A549 (cell line): ENCODE data around the gene C3orf22. TPM values are rescaled to one million over a fixed set of nuclear protein-coding genes. Genes with fewer than 3 reads are reported as not detected.

Source experiments
- ATAC-seq, 2 experiments: fragments of 200-7000 bp in 1 of 2; fragments of >200 bp in 1 of 2; cut with Nextera tagmentation in 1 of 2; cut with Tn5 transposase in 1 of 2; 3 replicates each; pipeline versions ENCODE4 v1.8.0 to v1.9.1; 2018 to 2020; ENCODE audit warnings: mild to moderate bottlenecking in 1 of 2, moderate library complexity in 1 of 2
- CTCF ChIA-PET: fragments of 300-600 bp; sonication (Branson Sonifier 250); formaldehyde crosslinking; extraction: SDS; loops from one replicate; lab custom pipeline; 2021; ENCODE audit warnings: antibody characterized with exemption, inconsistent platforms; lab: Yijun Ruan, JAX
- POLR2A ChIA-PET: fragments of 350-600 bp; formaldehyde crosslinking; extraction: SDS; loops from one replicate; lab custom pipeline; 2021; ENCODE audit warnings: antibody characterized with exemption, inconsistent platforms; lab: Yijun Ruan, JAX
- DNase-seq, 2 experiments: peaks; one replicate each; pipeline versions ENCODE4 v3.0.0 to v3.0.0-alpha.2; 2011 to 2016; ENCODE audit warnings: low read depth in 1 of 2, low spot score in 1 of 2
- FAIRE-seq: peaks from 2 replicates; lab custom pipeline; 2011; peaks lifted over from hg19 to GRCh38; lab: Jason Lieb, UNC
- H3K27ac ChIP-seq, 2 experiments: fragments of >200 bp; sonication (Bioruptor Twin); formaldehyde crosslinking; 3 replicates each; pipeline ENCODE4 v1.5.1; 2016 to 2017
- H3K4me1 ChIP-seq: fragments of >200 bp; sonication (Bioruptor Twin); formaldehyde crosslinking; 3 replicates; pipeline ENCODE4 v1.6.1; 2016
- H3K4me2 ChIP-seq: fragments of >200 bp; sonication (Bioruptor Twin); formaldehyde crosslinking; 3 replicates; pipeline ENCODE4 v1.6.1; 2016
- H3K4me3 ChIP-seq: fragments of >200 bp; sonication (Bioruptor Twin); formaldehyde crosslinking; 3 replicates; pipeline ENCODE4 v1.5.1; 2016
- H3K9me3 ChIP-seq: fragments of >200 bp; sonication (Bioruptor Twin); formaldehyde crosslinking; 3 replicates; pipeline ENCODE4 v1.6.1; 2016
- BHLHE40 ChIP-seq: IDR thresholded peaks from 2 replicates; pipeline ENCODE4 v1.6.1; 2012; ENCODE audit warnings: low read depth, low read length, inconsistent platforms
- CBX2 ChIP-seq: fragments of 200-600 bp; sonication (generic); IDR thresholded peaks from 2 replicates; pipeline ENCODE4 v1.6.1; 2016; ENCODE audit warnings: low read depth, mild to moderate bottlenecking, borderline replicate concordance
- CHD2 ChIP-seq: fragments of 150-350 bp; IDR thresholded peaks from 2 replicates; pipeline ENCODE4 v1.6.1; 2014; ENCODE audit warnings: low read length; ENCODE audit not compliant: partially characterized antibody
- CHD4 ChIP-seq: fragments of 200-600 bp; sonication (generic); IDR thresholded peaks from 2 replicates; pipeline ENCODE4 v1.6.1; 2016; ENCODE audit warnings: antibody characterized with exemption, mild to moderate bottlenecking, borderline replicate concordance
- EHF ChIP-seq: fragments of 250-450 bp; sonication (Bioruptor Pico); IDR thresholded peaks from 2 replicates; pipeline ENCODE4 v1.5.0; 2020; ENCODE audit warnings: mild to moderate bottlenecking
- EHMT2 ChIP-seq: fragments of 200-600 bp; sonication (generic); IDR thresholded peaks from 2 replicates; pipeline ENCODE4 v1.6.1; 2016; ENCODE audit warnings: antibody characterized with exemption, low read depth, mild to moderate bottlenecking, moderate library complexity
- FOSB ChIP-seq: fragments of 250-450 bp; sonication (Bioruptor Pico); IDR thresholded peaks from 2 replicates; pipeline ENCODE4 v1.5.0; 2020; ENCODE audit warnings: mild to moderate bottlenecking, moderate library complexity
- FOSL2 ChIP-seq, 2 experiments: fragments of 450-650 bp in 1 of 2; fragments of >200 bp in 1 of 2; sonication (Bioruptor Twin) in 1 of 2; formaldehyde crosslinking; IDR thresholded peaks; 2 replicates each; pipeline versions ENCODE4 v1.5.0 to v1.6.1; 2016 to 2020; ENCODE audit warnings: mild to moderate bottlenecking in 1 of 2, moderate library complexity in 1 of 2
- HDAC2 ChIP-seq: fragments of 200-600 bp; sonication (generic); IDR thresholded peaks from 2 replicates; pipeline ENCODE4 v1.6.1; 2016
- HEYL ChIP-seq: fragments of 250-450 bp; sonication (Bioruptor Pico); IDR thresholded peaks from 2 replicates; pipeline ENCODE4 v1.8.0; 2021; ENCODE audit warnings: mild to moderate bottlenecking, moderate library complexity
- HOXA7 ChIP-seq: fragments of 250-450 bp; sonication (Bioruptor Pico); IDR thresholded peaks from 2 replicates; pipeline ENCODE4 v1.5.0; 2020; ENCODE audit warnings: mild to moderate bottlenecking, moderate library complexity
- HOXB13 ChIP-seq: fragments of 250-450 bp; sonication (Bioruptor Pico); IDR thresholded peaks from 2 replicates; pipeline ENCODE4 v1.5.0; 2020; ENCODE audit warnings: low read depth, mild to moderate bottlenecking, moderate library complexity
- JUN ChIP-seq, 2 experiments: fragments of >200 bp; sonication (Bioruptor Twin); formaldehyde crosslinking; IDR thresholded peaks; 2 replicates in 1 of 2; 3 replicates in 1 of 2; pipeline ENCODE4 v1.6.1; 2016 to 2017
- JUNB ChIP-seq: fragments of >200 bp; sonication (Bioruptor Twin); formaldehyde crosslinking; IDR thresholded peaks from 2 replicates; pipeline ENCODE4 v1.6.1; 2016
- MAFK ChIP-seq: fragments of 450-650 bp; IDR thresholded peaks from 2 replicates; pipeline ENCODE4 v1.6.1; 2014; ENCODE audit not compliant: partially characterized antibody
- MAX ChIP-seq: IDR thresholded peaks from 2 replicates; pipeline ENCODE4 v1.6.1; 2012
- NR3C1 ChIP-seq: fragments of >200 bp; sonication (Bioruptor Twin); formaldehyde crosslinking; IDR thresholded peaks from 3 replicates; pipeline ENCODE4 v1.6.1; 2017
- PHF8 ChIP-seq: fragments of 200-600 bp; sonication (generic); IDR thresholded peaks from 2 replicates; pipeline ENCODE4 v1.6.1; 2016; ENCODE audit warnings: low read depth, mild to moderate bottlenecking, antibody characterized with exemption, moderate library complexity, borderline replicate concordance
- RCOR1 ChIP-seq: fragments of 150-350 bp; IDR thresholded peaks from 2 replicates; pipeline ENCODE4 v1.6.1; 2014; ENCODE audit warnings: antibody characterized with exemption, low read length, low read depth
- SREBF2 ChIP-seq: fragments of 450-650 bp; IDR thresholded peaks from 2 replicates; pipeline ENCODE4 v1.6.1; 2014; ENCODE audit warnings: mild to moderate bottlenecking, moderate library complexity
- TFCP2L1 ChIP-seq: fragments of 250-450 bp; sonication (Bioruptor Pico); IDR thresholded peaks from 2 replicates; pipeline ENCODE4 v1.5.0; 2021; ENCODE audit warnings: mild to moderate bottlenecking
- WGBS: methylation state at CpG from one replicate; pipeline ENCODE4 v1.1.6; 2017; ENCODE audit errors: missing lambda C conversion rate; 5-methylcytosine and 5-hydroxymethylcytosine counted together
- polyA plus RNA-seq, 4 experiments: library from polyadenylated mRNA; depleted of rRNA in 3 of 4; stranded (reverse); fragments of >200 nt; fragmentation: RNase III in 1 of 4; extraction: RNeasy Plus Mini Kit Qiagen cat#74134 plus additional on column Dnase treatment in 1 of 4; gene quantifications; 2 replicates in 3 of 4; 3 replicates in 1 of 4; pipeline ENCODE4 v1.2.3, GENCODE V29; 2011 to 2017
- TF ChIP-seq, protein P1 (sequence below): IDR thresholded peaks from 2 replicates; pipeline ENCODE4 v1.6.1; 2012; ENCODE audit warnings: low read depth, borderline replicate concordance
- TF ChIP-seq, protein P2 (sequence below): fragments of 250-450 bp; sonication (Bioruptor Pico); IDR thresholded peaks from 2 replicates; pipeline ENCODE4 v1.5.0; 2021; ENCODE audit warnings: mild to moderate bottlenecking, moderate library complexity, borderline replicate concordance
- TF ChIP-seq, protein P3 (sequence below): fragments of >200 bp; sonication (Bioruptor Twin); formaldehyde crosslinking; IDR thresholded peaks from 3 replicates; pipeline ENCODE4 v1.5.1; 2016

C3orf22 gene
- polyA plus RNA-seq, 2 of the 4 experiments (the other 2 are of a cell fraction): not detected

- no peak overlapping the region for H3K27ac ChIP-seq
- H3K4me3 ChIP-seq: no peak overlapping the region
- POLR2A ChIA-PET: no interaction called here
- ATAC-seq (no peak), DNase-seq (no peak), FAIRE-seq (no peak)
- H3K4me2 ChIP-seq: no peak overlapping the region
- no peaks in the 10 kb centered on the region for H3K4me1 ChIP-seq
- H3K9me3 ChIP-seq: no peaks in the 10 kb centered on the region
- CTCF ChIA-PET: interaction anchor here (0.8 kb wide), 1 partner anchor 1027 kb away, joined by 3 read pairs; no protein-coding TSS in a partner anchor
- TF ChIP-seq RCOR1 (no peak), MAX (no peak)
- 86% methylated on average over 2 of the region's 9 CpGs for WGBS
Observed at GRCh38 chr3:126516936-126517290, 41.8 kb downstream of the C3orf22 start.

- H3K4me3 ChIP-seq: no peak overlapping the region
- CTCF ChIA-PET: interaction anchor here (0.8 kb wide), 1 partner anchor 1028 kb away, joined by 3 read pairs; no protein-coding TSS in a partner anchor
- WGBS: 76% methylated on average over 2 of the region's 6 CpGs
- no peak for DNase-seq
- H3K4me2 ChIP-seq: no peak overlapping the region
- POLR2A ChIA-PET: no interaction called here
- no peaks in the 10 kb centered on the region for H3K9me3 ChIP-seq
- TF ChIP-seq, protein P1, sequence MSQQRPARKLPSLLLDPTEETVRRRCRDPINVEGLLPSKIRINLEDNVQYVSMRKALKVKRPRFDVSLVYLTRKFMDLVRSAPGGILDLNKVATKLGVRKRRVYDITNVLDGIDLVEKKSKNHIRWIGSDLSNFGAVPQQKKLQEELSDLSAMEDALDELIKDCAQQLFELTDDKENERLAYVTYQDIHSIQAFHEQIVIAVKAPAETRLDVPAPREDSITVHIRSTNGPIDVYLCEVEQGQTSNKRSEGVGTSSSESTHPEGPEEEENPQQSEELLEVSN: no peak
- TF ChIP-seq FOSB (CRISPR knock-in tag) (no peak), CBX2 (no peak), NR3C1 (no peak), HOXB13 (CRISPR knock-in tag) (no peak), BHLHE40 (no peak)
- TF ChIP-seq, all 56 proteins: peak for 0
- Histone ChIP-seq H3K27ac (no peak overlapping the region), H3K4me1 (no peaks in the 10 kb centered on the region)
- ATAC-seq: no peak
- no peak for FAIRE-seq
Observed at GRCh38 chr3:126516152-126516935, 42.4 kb downstream of the C3orf22 start.

- POLR2A ChIA-PET: no interaction called here
- ATAC-seq (no peak), FAIRE-seq (no peak), DNase-seq (no peak)
- Histone ChIP-seq H3K4me1 (no peaks in the 10 kb centered on the region), H3K4me2 (no peak overlapping the region), H3K4me3 (no peak overlapping the region), H3K9me3 (no peaks in the 10 kb centered on the region), H3K27ac (no peak overlapping the region)
- no CpG with 5 or more reads among the region's 8 CpGs for whole genome bisulfite sequencing
- no peak for TF ChIP-seq MAFK
- TF ChIP-seq SREBF2: no peak
- no peak for TF ChIP-seq JUN (IDR thresholded peaks at IDR 0.05)
- TF ChIP-seq PHF8: no peak
- TF ChIP-seq CHD2: no peak
- CTCF ChIA-PET: no interaction called here
Observed at GRCh38 chr3:126515066-126515706, 43.5 kb downstream of the C3orf22 start.

DNA sequence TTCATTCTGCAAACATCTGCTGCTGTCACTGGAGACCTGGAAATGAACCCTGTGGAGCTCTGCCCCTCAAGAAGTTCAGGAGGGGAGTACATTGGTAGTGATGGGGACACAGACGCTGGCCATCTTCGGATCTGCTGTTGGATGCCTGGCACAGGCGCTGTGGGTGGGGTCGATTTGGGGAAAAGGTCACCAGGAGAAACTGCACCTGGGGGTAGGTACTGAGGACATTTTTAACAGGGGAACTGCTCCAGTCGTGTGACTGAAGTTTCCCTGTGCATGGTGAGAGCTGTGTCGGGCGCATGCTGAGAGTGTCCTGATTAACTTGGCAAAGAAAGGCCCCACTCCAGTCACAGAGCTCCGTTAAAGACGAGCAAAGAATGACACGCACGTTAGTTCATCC lies 44.6 kb downstream of the C3orf22 start:
- ATAC-seq (no peak), DNase-seq (no peak), FAIRE-seq (no peak)
- Histone ChIP-seq H3K9me3 (no peaks in the 10 kb centered on the region), H3K27ac (no peak overlapping the region), H3K4me2 (no peak overlapping the region), H3K4me3 (no peak overlapping the region), H3K4me1 (no peaks in the 10 kb centered on the region)
- ChIA-PET CTCF (interaction anchor here (3.4 kb wide), 1 partner anchor 8 kb away, joined by 14 read pairs; no protein-coding TSS in a partner anchor), POLR2A (no interaction called here)
- 66% methylated on average over 9 of the region's 11 CpGs for WGBS
- TF ChIP-seq JUNB: no peak
- no peak for TF ChIP-seq HEYL (CRISPR knock-in tag)
- TF ChIP-seq FOSL2 (IDR thresholded peaks at IDR 0.05): no peak
- TF ChIP-seq FOSL2 (CRISPR knock-in tag; IDR thresholded peaks at IDR 0.05): no peak
- TF ChIP-seq HDAC2: no peak
- no peak for TF ChIP-seq EHF (CRISPR knock-in tag)
- TF ChIP-seq EHMT2: no peak
- TF ChIP-seq HOXA7 (CRISPR knock-in tag): no peak
- TF ChIP-seq, protein P1: no peak
- TF ChIP-seq, protein P2, sequence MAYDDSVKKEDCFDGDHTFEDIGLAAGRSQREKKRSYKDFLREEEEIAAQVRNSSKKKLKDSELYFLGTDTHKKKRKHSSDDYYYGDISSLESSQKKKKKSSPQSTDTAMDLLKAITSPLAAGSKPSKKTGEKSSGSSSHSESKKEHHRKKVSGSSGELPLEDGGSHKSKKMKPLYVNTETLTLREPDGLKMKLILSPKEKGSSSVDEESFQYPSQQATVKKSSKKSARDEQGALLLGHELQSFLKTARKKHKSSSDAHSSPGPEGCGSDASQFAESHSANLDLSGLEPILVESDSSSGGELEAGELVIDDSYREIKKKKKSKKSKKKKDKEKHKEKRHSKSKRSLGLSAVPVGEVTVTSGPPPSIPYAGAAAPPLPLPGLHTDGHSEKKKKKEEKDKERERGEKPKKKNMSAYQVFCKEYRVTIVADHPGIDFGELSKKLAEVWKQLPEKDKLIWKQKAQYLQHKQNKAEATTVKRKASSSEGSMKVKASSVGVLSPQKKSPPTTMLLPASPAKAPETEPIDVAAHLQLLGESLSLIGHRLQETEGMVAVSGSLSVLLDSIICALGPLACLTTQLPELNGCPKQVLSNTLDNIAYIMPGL (CRISPR knock-in tag): no peak
- no peak for TF ChIP-seq CHD4
- TF ChIP-seq, protein P3, sequence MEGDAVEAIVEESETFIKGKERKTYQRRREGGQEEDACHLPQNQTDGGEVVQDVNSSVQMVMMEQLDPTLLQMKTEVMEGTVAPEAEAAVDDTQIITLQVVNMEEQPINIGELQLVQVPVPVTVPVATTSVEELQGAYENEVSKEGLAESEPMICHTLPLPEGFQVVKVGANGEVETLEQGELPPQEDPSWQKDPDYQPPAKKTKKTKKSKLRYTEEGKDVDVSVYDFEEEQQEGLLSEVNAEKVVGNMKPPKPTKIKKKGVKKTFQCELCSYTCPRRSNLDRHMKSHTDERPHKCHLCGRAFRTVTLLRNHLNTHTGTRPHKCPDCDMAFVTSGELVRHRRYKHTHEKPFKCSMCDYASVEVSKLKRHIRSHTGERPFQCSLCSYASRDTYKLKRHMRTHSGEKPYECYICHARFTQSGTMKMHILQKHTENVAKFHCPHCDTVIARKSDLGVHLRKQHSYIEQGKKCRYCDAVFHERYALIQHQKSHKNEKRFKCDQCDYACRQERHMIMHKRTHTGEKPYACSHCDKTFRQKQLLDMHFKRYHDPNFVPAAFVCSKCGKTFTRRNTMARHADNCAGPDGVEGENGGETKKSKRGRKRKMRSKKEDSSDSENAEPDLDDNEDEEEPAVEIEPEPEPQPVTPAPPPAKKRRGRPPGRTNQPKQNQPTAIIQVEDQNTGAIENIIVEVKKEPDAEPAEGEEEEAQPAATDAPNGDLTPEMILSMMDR: no peak
- no peak for TF ChIP-seq TFCP2L1
- TF ChIP-seq MAX: no peak
